Suprapubic skin (tissue), 4 donors: ENCODE results near the gene CEP192. TPM values are rescaled to one million over a fixed set of nuclear protein-coding genes. Genes with fewer than 3 reads are reported as not detected.
A peak's percentile ranks its signal among the peaks of the same experiment; 100 is the strongest.

ENCODE experiments used
- DNase-seq, 2 donors: peaks; one replicate each; pipeline ENCODE4 v3.0.0-alpha.2; 2019; ENCODE audit warnings: low spot score in 2 of 2
- H3K27ac ChIP-seq: fragments of 200-600 bp; sonication (generic); one replicate; pipeline ENCODE4 v1.5.1; 2019
- H3K27me3 ChIP-seq: fragments of 200-600 bp; sonication (generic); one replicate; pipeline ENCODE4 v1.5.1; 2019
- H3K36me3 ChIP-seq: fragments of 200-600 bp; sonication (generic); one replicate; pipeline ENCODE4 v1.5.1; 2019
- H3K4me1 ChIP-seq: fragments of 200-600 bp; sonication (generic); one replicate; pipeline ENCODE4 v1.5.1; 2019
- H3K4me3 ChIP-seq: fragments of 200-600 bp; sonication (generic); one replicate; pipeline ENCODE4 v1.5.1; 2019; ENCODE audit warnings: mild to moderate bottlenecking
- H3K9me3 ChIP-seq: fragments of 200-600 bp; sonication (generic); one replicate; pipeline ENCODE4 v1.5.1; 2019
- CTCF ChIP-seq, 2 donors: fragments of 200-600 bp in 1 of 2; fragments of 450-650 bp in 1 of 2; sonication (generic) in 1 of 2; IDR thresholded peaks; one replicate each; pipeline ENCODE4 v1.5.1; 2016 to 2019; ENCODE audit warnings: antibody characterized with exemption in 2 of 2, mild to moderate bottlenecking in 1 of 2, moderate library complexity in 1 of 2
- EP300 ChIP-seq: sonication (generic); formaldehyde crosslinking; IDR thresholded peaks from one replicate; pipeline ENCODE4 v1.6.1; 2017; ENCODE audit warnings: antibody characterized with exemption
- POLR2A ChIP-seq, 2 donors: fragments of 450-650 bp; IDR thresholded peaks; one replicate each; pipeline ENCODE4 v1.6.1; 2017; ENCODE audit warnings: antibody characterized with exemption in 2 of 2, mild to moderate bottlenecking in 2 of 2, moderate library complexity in 2 of 2
- POLR2AphosphoS5 ChIP-seq, 3 donors: sonication (generic); formaldehyde crosslinking; IDR thresholded peaks; one replicate each; pipeline ENCODE4 v1.6.1; 2017; ENCODE audit warnings: antibody characterized with exemption in 3 of 3
- WGBS: methylation state at CpG from one replicate; pipeline ENCODE4 v1.1.5; 2018; 5-methylcytosine and 5-hydroxymethylcytosine counted together
- total RNA-seq, 4 donors: library from RNA; depleted of rRNA; stranded (reverse); fragments of >200 nt; gene quantifications; one replicate each; pipeline ENCODE4 v1.1.0, GENCODE V29; 2016

Gene CEP192
- total RNA-seq, 4 donors from 2014 or later, result 13.0 to 30.4 (median 18.8) TPM

DNA sequence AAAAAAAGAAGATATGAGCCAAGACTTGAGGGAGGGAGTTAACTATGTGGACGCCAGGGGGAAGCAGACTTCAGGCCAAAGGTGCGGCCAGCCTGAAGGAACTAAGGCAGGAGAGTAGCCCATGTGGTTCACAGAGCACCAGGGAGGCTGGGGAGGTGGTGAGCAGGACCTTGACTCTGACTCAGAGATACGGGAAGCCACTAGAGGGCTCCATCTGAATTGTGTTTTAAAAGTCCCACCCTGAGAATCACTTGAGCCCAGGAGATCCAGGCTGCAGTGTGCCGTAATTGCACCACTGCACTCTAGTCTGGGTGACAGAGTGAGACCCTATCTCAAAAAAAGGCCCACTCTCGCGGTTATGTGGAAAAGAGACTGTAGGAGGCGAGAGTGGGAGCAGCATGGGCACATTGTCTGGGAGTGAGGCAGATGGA lies 12.3 kb downstream of the CEP192 start:
- H3K9me3 ChIP-seq, result no peaks in the 10 kb centered on the region
- TF ChIP-seq CTCF (IDR thresholded peaks at IDR 0.05) (peak in 1 of 2 donors; percentile 15), POLR2AphosphoS5 (IDR thresholded peaks at IDR 0.05) (no peak), POLR2A (IDR thresholded peaks at IDR 0.05) (no peak), EP300 (no peak)
- H3K27me3 ChIP-seq, result no peaks in the 10 kb centered on the region
- H3K36me3 ChIP-seq, result peaks cover 24% of the 10 kb centered on the region
- no peak overlapping the region for H3K4me3 ChIP-seq
- H3K27ac ChIP-seq, result no peak overlapping the region
- WGBS, result 81% methylated on average over 7 of the region's 7 CpGs
- no peaks in the 10 kb centered on the region for H3K4me1 ChIP-seq
- no peak for DNase-seq

GRCh38 chr18:13004396-13004795 lies 13.2 kb downstream of the CEP192 start:
- no peaks in the 10 kb centered on the region for H3K9me3 ChIP-seq
- H3K27ac ChIP-seq, result no peak overlapping the region
- no peaks in the 10 kb centered on the region for H3K4me1 ChIP-seq
- TF ChIP-seq EP300 (no peak), POLR2A (IDR thresholded peaks at IDR 0.05) (no peak), POLR2AphosphoS5 (IDR thresholded peaks at IDR 0.05) (no peak), CTCF (IDR thresholded peaks at IDR 0.05) (no peak)
- peaks cover 33% of the 10 kb centered on the region for H3K36me3 ChIP-seq
- H3K4me3 ChIP-seq, result no peak overlapping the region
- no peak for DNase-seq
- H3K27me3 ChIP-seq, result no peaks in the 10 kb centered on the region
- 87% methylated on average over 8 of the region's 8 CpGs for WGBS

DNA sequence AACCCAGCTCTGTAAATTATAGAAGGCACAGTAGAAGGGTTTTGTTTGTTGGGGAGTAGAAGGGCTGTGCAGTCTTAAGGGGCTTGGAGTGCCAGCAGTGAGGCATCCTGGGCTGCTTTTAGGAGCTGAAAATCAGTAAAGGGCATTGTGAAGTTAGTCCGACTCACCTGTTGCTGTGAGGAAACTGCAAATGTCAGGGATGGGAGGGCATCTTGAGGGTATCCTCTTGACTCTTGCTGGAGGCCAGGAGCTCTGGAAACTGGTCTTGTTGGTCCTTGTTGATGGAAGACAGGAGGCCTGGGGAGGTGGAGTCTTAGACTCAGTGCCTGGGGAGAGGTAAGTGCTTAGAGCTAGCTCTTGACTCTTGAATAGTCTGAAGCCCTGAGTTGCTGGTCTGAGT lies 14.1 kb downstream of the CEP192 start:
- Histone ChIP-seq H3K4me1 (no peaks in the 10 kb centered on the region), H3K27me3 (no peaks in the 10 kb centered on the region), H3K4me3 (no peak overlapping the region), H3K36me3 (peaks cover 39% of the 10 kb centered on the region), H3K9me3 (no peaks in the 10 kb centered on the region), H3K27ac (no peak overlapping the region)
- TF ChIP-seq POLR2A (IDR thresholded peaks at IDR 0.05) (no peak), EP300 (no peak), CTCF (IDR thresholded peaks at IDR 0.05) (no peak), POLR2AphosphoS5 (IDR thresholded peaks at IDR 0.05) (no peak)
- DNase-seq, result no peak
- WGBS, result 92% methylated on average over 1 of the region's 1 CpG

DNA sequence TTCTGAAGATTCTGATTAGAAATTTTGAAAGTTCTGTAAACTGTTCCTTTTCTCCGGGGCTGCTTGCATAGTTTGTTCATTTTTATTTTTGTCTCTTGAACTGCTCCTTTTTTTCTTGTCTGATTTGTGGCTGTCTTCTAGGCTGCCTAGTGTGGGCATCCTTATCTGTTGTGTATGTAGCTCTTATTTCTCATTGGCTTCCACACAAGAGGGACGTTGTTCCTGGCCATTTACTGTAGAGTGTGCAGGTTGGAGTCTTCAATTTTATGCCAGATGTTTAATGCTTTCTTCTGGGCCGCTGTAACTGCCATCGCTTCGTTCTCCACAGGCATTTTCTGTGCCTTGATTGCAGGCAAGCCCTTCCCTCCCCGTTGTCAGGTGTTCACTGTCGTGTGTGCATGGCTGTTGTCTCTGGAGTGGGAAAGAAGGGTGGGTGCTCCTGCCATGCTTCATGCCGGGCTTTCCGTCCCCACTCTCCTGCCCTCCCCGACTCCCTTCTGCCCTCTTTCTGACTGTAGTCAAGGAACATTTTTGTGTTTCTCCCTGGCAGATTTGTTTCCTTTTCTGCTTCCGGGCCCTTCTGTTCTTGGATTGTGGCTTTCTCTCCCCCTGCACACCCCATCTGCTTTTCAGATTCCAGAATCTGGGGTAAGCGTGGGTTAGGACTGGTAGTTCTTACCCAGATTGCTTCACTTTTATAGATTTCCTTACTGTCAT lies 15.5 kb downstream of the CEP192 start:
- no peak overlapping the region for H3K27ac ChIP-seq
- H3K4me1 ChIP-seq, result no peaks in the 10 kb centered on the region
- H3K9me3 ChIP-seq, result no peaks in the 10 kb centered on the region
- no peak for TF ChIP-seq CTCF (IDR thresholded peaks at IDR 0.05)
- no peak for TF ChIP-seq POLR2A (IDR thresholded peaks at IDR 0.05)
- 73% methylated on average over 12 of the region's 12 CpGs for WGBS
- H3K36me3 ChIP-seq, result peaks cover 32% of the 10 kb centered on the region
- H3K27me3 ChIP-seq, result no peaks in the 10 kb centered on the region
- H3K4me3 ChIP-seq, result no peak overlapping the region
- DNase-seq, result no peak

- DNase-seq, result no peak
- no peak overlapping the region for H3K4me3 ChIP-seq
- no peaks in the 10 kb centered on the region for H3K9me3 ChIP-seq
- H3K4me1 ChIP-seq, result no peaks in the 10 kb centered on the region
- no peaks in the 10 kb centered on the region for H3K27me3 ChIP-seq
- no peak for TF ChIP-seq EP300
- no peak for TF ChIP-seq POLR2AphosphoS5 (IDR thresholded peaks at IDR 0.05)
- no peak for TF ChIP-seq POLR2A (IDR thresholded peaks at IDR 0.05)
- TF ChIP-seq CTCF (IDR thresholded peaks at IDR 0.05), result no peak
- 37% methylated on average over 2 of the region's 2 CpGs for WGBS
- no peak overlapping the region for H3K27ac ChIP-seq
- H3K36me3 ChIP-seq, result peaks cover 34% of the 10 kb centered on the region
Observed at GRCh38 chr18:13007248-13007560, 16.0 kb downstream of the CEP192 start.
